ENCODE results near the gene PCGF1. TPM values are rescaled to one million over a fixed set of nuclear protein-coding genes. Genes with fewer than 3 reads are reported as not detected.

PCGF1 gene
- total and polyA plus RNA-seq, 2 of the 8 experiments (the other 6 are each of a cell fraction or from before 2014, with no cell fraction given) = 10.0 to 23.7 TPM

DNA sequence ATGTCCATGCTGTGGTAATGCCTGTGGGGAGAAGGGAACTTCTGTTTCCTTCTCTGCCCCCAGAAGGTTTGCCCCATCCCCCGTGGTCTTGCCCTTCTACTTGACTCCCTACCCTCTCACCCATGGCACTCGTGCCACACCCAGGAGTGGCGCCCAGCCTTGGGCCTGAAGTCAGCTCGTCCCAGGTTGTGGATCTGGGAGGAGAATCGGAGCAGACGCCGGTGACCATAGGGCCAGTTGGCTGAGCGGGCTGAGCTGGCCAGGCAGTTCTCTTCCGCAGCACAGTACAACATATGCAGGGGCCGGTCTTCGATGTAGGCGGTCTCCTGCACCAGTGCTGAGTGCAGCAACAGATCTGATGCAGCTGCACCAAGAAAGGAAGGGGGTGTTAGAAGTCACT is 26.9 kb upstream of the PCGF1 start:
- WGBS, 2 experiments (ENCODE audit: extremely low coverage in 1 of 2, insufficient coverage in 1 of 2, insufficient read length in 1 of 2, insufficient replicate concordance in 2 of 2, low coverage in 1 of 2, low lambda C conversion rate in 2 of 2, missing lambda C conversion rate in 1 of 2) = 92% methylated on average over 12 of the region's 12 CpGs; no CpG with 5 or more reads in 1 of the 2 experiments
- CTCF ChIA-PET (ENCODE audit: partially characterized antibody) = interaction anchor here (0.9 to 7.0 kb wide), 4 partner anchors 8 to 53 kb away, joined by 3 to 53 read pairs (median 5); no protein-coding TSS in a partner anchor
- no peak overlapping the region for H2BK20ac ChIP-seq (ENCODE audit: low read length)

More for the DNA sequence above, 26.9 kb upstream of the PCGF1 start:
- H3K56ac ChIP-seq (replicated peaks; ENCODE audit: insufficient read length, low read depth, low read length) = no peak overlapping the region
- H3K4me3 ChIP-seq (ENCODE audit: extremely low read depth in 1 of 4, insufficient read depth in 2 of 4, low read depth in 3 of 4, low read length in 4 of 4) = no peak overlapping the region
- POLR2A ChIA-PET (ENCODE audit: partially characterized antibody) = interaction anchor here (1.1 to 2.3 kb wide), 3 partner anchors 12 to 53 kb away, joined by 3 to 6 read pairs (median 4); partner anchors contain the start of gene LBX2
- no peaks in the 10 kb centered on the region; a peak in 1 of 7 replicates for H3K27me3 ChIP-seq (replicated peaks in 1 of 4; ENCODE audit: control insufficient read depth in 3 of 4, extremely low read depth in 1 of 4, insufficient read depth in 3 of 4, low read length in 3 of 4)
- H2BK12ac ChIP-seq (ENCODE audit: low read depth, low read length) = no peak overlapping the region
- H4K91ac ChIP-seq (replicated peaks; ENCODE audit: insufficient read length, low read length) = no peak overlapping the region
- no peak overlapping the region for H3K9ac ChIP-seq (replicated peaks in 1 of 4; ENCODE audit: extremely low read depth in 1 of 4, low read depth in 3 of 4, low read length in 3 of 4)
- H2BK120ac ChIP-seq (replicated peaks; ENCODE audit: low read depth, low read length) = no peak overlapping the region
- H3K23me2 ChIP-seq (ENCODE audit: low read depth, low read length) = peaks cover 4% of the 10 kb centered on the region; the same call in 1 of the 2 replicates
- no peak overlapping the region for H2BK15ac ChIP-seq (ENCODE audit: low read length)
- peaks cover 4 to 6% (median 5%) of the 10 kb centered on the region in 4 experiments; a peak in 6 of 7 replicates for H3K4me1 ChIP-seq (replicated peaks in 1 of 4; ENCODE audit: control insufficient read depth in 3 of 4, insufficient read depth in 4 of 4, low read length in 3 of 4)
- H3K27ac ChIP-seq (ENCODE audit: low read depth, low read length) = no peak overlapping the region
- H3K18ac ChIP-seq (ENCODE audit: extremely low read depth, low read length) = no peak overlapping the region
- no peak overlapping the region for H2BK5ac ChIP-seq (ENCODE audit: low read depth, low read length)
- peaks cover 2% of the 10 kb centered on the region; the same call in 1 of the 2 replicates for H3K79me1 ChIP-seq (ENCODE audit: low read depth, low read length)
- FAIRE-seq (no peak), DNase-seq (ENCODE audit: low read depth in 1 of 2, low spot score in 2 of 2) (no peak)
- H3K14ac ChIP-seq (ENCODE audit: insufficient read length) = no peak overlapping the region
- no peak overlapping the region for H4K5ac ChIP-seq (ENCODE audit: insufficient read length, low read depth, low read length)
- no peak for TF ChIP-seq RFX5 (IDR thresholded peaks at IDR 0.05; ENCODE audit: borderline replicate concordance, low read depth, low read length)
- no peak for TF ChIP-seq TAF7 (optimal IDR thresholded peaks at IDR 0.05; ENCODE audit: borderline replicate concordance, low read depth, low read length)
- TF ChIP-seq KDM1A (IDR thresholded peaks at IDR 0.05; ENCODE audit: borderline replicate concordance, low read length) = no peak
- TF ChIP-seq POLR2AphosphoS5 (IDR thresholded peaks at IDR 0.05; ENCODE audit: low read depth, low read length) = no peak
- no peak for TF ChIP-seq TAF1 (IDR thresholded peaks at IDR 0.05; ENCODE audit: low read depth, low read length)
- TF ChIP-seq SIX5 (IDR thresholded peaks at IDR 0.05; ENCODE audit: low read depth, low read length) = no peak
- TF ChIP-seq SUZ12 (IDR thresholded peaks at IDR 0.05; ENCODE audit: low read length) = no peak
- no peak overlapping the region for H2AK5ac ChIP-seq (ENCODE audit: low read depth, low read length)
- H3K36me3 ChIP-seq (ENCODE audit: control insufficient read depth in 2 of 4, insufficient read depth in 4 of 4, low read length in 3 of 4) = peaks cover 2 to 17% (median 10%) of the 10 kb centered on the region in 4 experiments; a peak in 7 of 8 replicates
- H3K9me3 ChIP-seq (ENCODE audit: insufficient read depth in 2 of 2, low read depth in 1 of 2, low read length in 1 of 2) = no peaks in the 10 kb centered on the region
- peaks cover 6 to 8% of the 10 kb centered on the region in 2 experiments for H4K20me1 ChIP-seq (replicated peaks in 1 of 2; ENCODE audit: control insufficient read depth in 1 of 2, insufficient read depth in 2 of 2, low read length in 2 of 2)
- H2AFZ ChIP-seq (ENCODE audit: low read length) = no peak overlapping the region
- H4K8ac ChIP-seq (ENCODE audit: extremely low read depth, insufficient read depth, low read length) = no peak overlapping the region
- H3K4me2 ChIP-seq (ENCODE audit: insufficient read depth in 1 of 2, low read depth in 2 of 2, low read length in 2 of 2) = no peak overlapping the region
- H3K4ac ChIP-seq (replicated peaks; ENCODE audit: insufficient read length, low read depth, low read length) = no peak overlapping the region
- no peaks in the 10 kb centered on the region for H3K79me2 ChIP-seq (ENCODE audit: control insufficient read depth in 1 of 2, insufficient read depth in 2 of 2, low read length in 2 of 2)
- H3K23ac ChIP-seq (ENCODE audit: insufficient read length) = no peak overlapping the region
